ENCODE data around the gene ATP6AP1. TPM values are rescaled to one million over a fixed set of nuclear protein-coding genes. Genes with fewer than 3 reads are reported as not detected.

Gene ATP6AP1
- total and polyA plus RNA-seq, 2 donors (not counting 3 experiments of a cell fraction or from before 2014, with no cell fraction given) = 145 to 322 TPM

GRCh38 chrX:154429711-154430110 is 1.2 kb downstream of the ATP6AP1 start:
- H3K27me3 ChIP-seq (ENCODE audit: control insufficient read depth in 2 of 2, insufficient read depth in 2 of 2, low read length in 2 of 2) = no peaks in the 10 kb centered on the region
- dilution Hi-C loops (cut with MboI; ENCODE audit: extremely low pct_ligation_motif_present, low sequenced_read_pairs) (no loop called here), intact Hi-C loops (cut with micrococcal nuclease) (loop anchor here (5.0 kb wide), 1 partner anchor 88 kb away; the partner anchor contains the start of gene FAM3A)
- H3K27ac ChIP-seq (ENCODE audit: insufficient read depth, low read depth, low read length) = peak overlapping the region; percentile 1
- no peaks in the 10 kb centered on the region for H4K20me1 ChIP-seq (replicated peaks; ENCODE audit: control insufficient read depth, extremely low read depth, insufficient read depth, low read length)
- DNase-seq (ENCODE audit: low read depth, low spot score) = no peak
- H3K36me3 ChIP-seq (ENCODE audit: control insufficient read depth in 2 of 2, extremely low read depth in 1 of 2, insufficient read depth in 2 of 2, low read length in 2 of 2) = peaks cover 2 to 23% of the 10 kb centered on the region in 2 experiments
- CTCF ChIA-PET = no interaction called here
- TF ChIP-seq FOS (IDR thresholded peaks at IDR 0.05; ENCODE audit: borderline replicate concordance, insufficient read depth, low read length) (no peak), POLR2AphosphoS5 (IDR thresholded peaks at IDR 0.05; ENCODE audit: insufficient read depth, low read depth, low read length) (no peak), GATA2 (IDR thresholded peaks at IDR 0.05; ENCODE audit: insufficient read depth, insufficient read length, low read depth, low read length) (no peak), JUN (IDR thresholded peaks at IDR 0.05; ENCODE audit: borderline replicate concordance, insufficient read depth, insufficient read length, low read depth) (no peak), CTCF (IDR thresholded peaks at IDR 0.05; ENCODE audit: extremely low read depth in 1 of 2, insufficient read depth in 1 of 2, low read depth in 1 of 2, low read length in 2 of 2) (no peak), EZH2 (IDR thresholded peaks at IDR 0.05; ENCODE audit: borderline replicate concordance, low read depth, low read length, severe bottlenecking) (no peak)
- no peaks in the 10 kb centered on the region for H3K9me1 ChIP-seq (replicated peaks; ENCODE audit: control insufficient read depth, extremely low read depth, insufficient read depth, low read length)
- peak overlapping the region in 1 of 3 experiments; percentile 73 for H3K4me3 ChIP-seq (replicated peaks in 1 of 3; ENCODE audit: insufficient read depth in 1 of 3, low read depth in 1 of 3, low read length in 3 of 3)
- H3K9ac ChIP-seq (replicated peaks; ENCODE audit: extremely low read depth, insufficient read depth, low read length) = no peak overlapping the region
- BruUV-seq (replicated peaks) = TSS peak; percentile 61
- H3K4me1 ChIP-seq (ENCODE audit: control insufficient read depth, extremely low read depth, insufficient read depth, low read length) = peaks cover 28% of the 10 kb centered on the region
- peaks cover 23% of the 10 kb centered on the region for H3K79me2 ChIP-seq (ENCODE audit: control insufficient read depth, insufficient read depth, low read length)
- POLR2A ChIA-PET = interaction anchor here (0.6 kb wide), 1 partner anchor 29 kb away, joined by 7 read pairs; no protein-coding TSS in a partner anchor
- peak overlapping the region; percentile 82 for H3K4me2 ChIP-seq (ENCODE audit: insufficient read depth, low read length)
- no peak for FAIRE-seq
- H3K9me3 ChIP-seq (replicated peaks; ENCODE audit: control insufficient read depth, insufficient read depth, low read length) = no peaks in the 10 kb centered on the region
- H2AFZ ChIP-seq (ENCODE audit: low read depth, low read length) = no peak overlapping the region
